ENCODE results near the gene RNFT1.
"Not testable (repeated sequence)": the region's sequence is repeated elsewhere in the genome, so short reads cannot be mapped to it uniquely, and the experiment has no call there.

RNFT1 gene, protein sequence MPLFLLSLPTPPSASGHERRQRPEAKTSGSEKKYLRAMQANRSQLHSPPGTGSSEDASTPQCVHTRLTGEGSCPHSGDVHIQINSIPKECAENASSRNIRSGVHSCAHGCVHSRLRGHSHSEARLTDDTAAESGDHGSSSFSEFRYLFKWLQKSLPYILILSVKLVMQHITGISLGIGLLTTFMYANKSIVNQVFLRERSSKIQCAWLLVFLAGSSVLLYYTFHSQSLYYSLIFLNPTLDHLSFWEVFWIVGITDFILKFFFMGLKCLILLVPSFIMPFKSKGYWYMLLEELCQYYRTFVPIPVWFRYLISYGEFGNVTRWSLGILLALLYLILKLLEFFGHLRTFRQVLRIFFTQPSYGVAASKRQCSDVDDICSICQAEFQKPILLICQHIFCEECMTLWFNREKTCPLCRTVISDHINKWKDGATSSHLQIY

DNA sequence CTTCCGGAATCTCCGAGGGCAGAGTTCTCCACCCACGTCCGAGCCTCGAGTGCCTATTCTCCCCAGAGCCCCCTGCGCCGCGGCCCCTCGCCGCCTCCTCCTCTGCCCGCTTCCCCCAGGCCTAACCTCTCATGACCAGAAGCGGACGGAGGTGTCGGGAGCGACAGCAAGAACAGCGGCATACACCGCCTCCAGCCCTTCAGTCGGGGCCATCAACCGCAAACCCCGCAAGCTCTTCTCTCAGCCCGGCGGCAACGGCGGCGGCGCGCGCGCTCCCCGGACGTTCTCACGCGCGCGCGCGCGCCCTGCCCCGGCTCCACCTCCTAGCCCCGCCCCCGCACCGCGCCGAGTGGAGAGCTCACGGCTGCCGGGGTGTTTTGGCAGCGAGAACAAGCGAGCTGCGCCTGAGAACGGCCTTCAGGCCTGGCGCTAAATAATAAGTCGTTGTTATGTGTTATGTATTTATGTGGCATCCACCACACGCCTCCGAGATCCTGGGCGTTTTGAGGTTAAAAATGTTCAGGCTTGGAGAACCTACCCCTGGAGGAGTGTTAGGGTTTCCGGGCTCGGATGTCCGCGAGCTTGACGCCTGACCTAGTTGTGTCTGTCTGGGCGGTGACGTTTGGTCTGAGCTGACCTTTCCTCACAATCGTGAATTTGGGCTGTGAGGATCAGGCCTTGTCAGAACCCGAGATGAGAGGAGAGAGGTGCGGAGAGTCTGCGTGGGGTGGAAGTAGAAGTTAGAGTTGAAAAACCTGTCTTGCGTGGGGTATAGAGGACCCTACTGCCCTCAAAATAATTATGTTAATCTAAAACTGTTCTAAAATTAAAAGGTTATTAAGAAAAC lies at the start of gene RNFT1:
Gene RNFT1 (minus strand): TSS at position 259 of the 847 bp plus-strand sequence. CDS start 77 bp downstream, at position 182.
- DNase-seq (ENCODE audit: low read depth, low spot score), result peak; percentile 82

DNA sequence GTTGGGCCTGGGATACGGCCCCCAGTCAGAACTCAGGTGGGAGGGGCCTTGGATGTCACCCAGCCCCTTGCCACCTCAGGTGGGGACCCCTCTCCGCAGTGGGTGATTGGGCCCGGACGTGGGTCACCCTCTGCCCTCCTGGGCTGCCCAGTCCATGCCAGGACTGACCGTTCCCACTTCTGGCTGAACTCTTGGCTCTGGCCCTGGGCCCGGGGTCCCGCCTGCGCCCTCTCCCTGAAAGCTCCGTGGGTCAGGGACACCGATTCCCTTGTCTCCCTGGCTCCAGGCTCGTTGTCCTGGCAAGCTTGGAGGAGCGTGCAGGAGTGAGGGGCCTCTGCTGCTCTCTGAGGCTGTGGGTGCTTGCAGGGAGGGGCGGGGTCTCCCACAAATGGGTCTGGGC lies 44.8 kb upstream of the RNFT1 start:
- DNase-seq (ENCODE audit: low read depth, low spot score), result not testable (repeated sequence)

DNA sequence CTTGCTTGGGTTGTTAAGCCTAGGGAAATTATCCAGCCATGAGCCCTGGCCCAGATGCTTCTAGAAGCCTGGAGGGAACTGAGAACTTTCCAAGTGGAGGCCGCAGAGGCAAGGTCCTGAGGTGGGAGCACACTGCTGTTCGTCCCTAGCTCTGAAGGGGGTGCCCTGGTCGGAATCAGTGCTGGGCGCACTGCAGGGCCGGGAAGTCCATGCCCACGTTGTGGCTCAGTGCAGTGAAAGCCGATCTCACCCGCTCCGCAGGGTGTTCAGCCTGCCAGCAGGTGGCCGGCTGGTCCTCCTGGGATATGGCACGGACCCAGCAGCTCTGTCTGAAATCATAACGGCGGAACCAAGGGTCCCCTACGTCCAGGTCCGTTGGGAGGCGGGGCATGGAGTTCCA lies 43.8 kb upstream of the RNFT1 start:
- not testable (repeated sequence) for DNase-seq (ENCODE audit: low read depth, low spot score)

DNA sequence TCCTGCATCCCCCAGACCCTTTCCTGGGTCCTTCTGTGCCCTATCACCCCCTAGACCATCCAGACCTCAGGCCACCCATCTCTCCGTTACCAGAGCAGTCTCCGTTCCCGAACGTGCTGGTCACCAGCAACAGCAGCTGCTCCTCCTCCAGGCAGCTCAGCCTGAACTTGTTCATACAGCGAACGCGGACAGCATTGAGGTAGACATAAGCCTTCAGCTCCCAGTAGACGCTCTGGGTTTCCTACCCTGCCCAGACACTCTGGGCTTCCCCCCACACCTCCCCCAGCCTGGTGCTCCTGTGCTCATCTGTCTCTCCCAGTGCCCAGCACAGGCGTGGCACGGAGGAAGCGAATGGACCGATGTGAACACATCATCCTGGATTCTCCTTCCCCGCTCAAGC lies 41.6 kb upstream of the RNFT1 start:
- DNase-seq (ENCODE audit: low read depth, low spot score), result no peak

DNA sequence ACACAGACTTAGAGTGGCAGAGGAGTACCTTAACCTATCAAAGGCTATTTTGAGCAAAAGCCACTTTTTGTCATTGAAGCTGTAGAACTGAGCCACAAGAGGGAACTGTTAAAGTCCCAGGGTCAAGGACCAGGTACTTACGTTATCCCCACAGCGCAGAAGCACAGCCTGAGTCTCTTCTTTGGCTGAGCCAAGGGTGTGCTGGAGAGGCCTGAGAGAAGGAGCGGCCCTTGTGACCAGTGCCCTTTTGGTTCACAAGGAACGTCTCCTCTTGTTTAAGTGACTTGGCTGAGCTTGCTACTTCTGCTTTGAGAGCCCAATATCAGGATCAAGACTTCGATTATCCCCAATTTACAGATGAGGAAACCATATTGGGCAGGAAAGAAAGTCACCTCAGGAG lies 40.0 kb upstream of the RNFT1 start:
- DNase-seq (ENCODE audit: low read depth, low spot score), result not testable (repeated sequence)

DNA sequence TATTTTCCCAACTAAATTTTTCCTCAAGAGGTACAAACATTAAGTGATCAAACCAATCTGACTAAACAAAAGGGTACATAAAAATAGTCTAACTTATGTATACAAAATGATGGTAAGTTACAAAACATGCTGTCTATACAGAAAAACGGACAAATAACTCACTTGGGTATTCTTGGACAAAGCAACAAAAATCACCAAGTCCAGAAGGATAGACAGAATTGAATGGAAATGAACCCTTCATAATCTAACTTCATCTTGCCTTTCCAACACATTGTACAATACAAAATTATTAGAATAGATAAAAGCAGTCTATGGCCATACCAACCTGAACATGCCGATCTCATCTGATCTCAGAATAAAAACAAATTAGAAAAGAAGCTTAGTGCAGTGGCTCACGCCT lies 37.9 kb upstream of the RNFT1 start:
- DNase-seq (ENCODE audit: low read depth, low spot score), result not testable (repeated sequence)

DNA sequence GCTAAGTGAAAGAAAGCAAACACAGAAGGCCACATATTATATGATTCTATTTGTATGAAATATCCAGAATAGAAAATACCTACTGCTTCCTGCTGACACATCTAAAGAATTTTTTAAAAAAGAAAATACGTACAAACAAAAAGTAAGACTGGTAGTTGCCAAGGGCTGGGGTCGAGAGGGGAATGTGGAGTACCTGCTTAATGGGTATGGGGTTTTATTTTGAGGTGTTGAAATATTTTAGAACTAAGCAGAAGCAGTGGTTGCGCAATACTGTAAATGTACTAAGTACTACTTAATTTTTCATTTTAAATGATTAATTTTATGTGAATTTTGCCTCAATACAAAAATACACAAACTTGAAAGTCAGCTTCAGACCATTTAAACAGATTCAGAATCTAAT lies 32.1 kb upstream of the RNFT1 start:
- DNase-seq (ENCODE audit: low read depth, low spot score), result not testable (repeated sequence)

DNA sequence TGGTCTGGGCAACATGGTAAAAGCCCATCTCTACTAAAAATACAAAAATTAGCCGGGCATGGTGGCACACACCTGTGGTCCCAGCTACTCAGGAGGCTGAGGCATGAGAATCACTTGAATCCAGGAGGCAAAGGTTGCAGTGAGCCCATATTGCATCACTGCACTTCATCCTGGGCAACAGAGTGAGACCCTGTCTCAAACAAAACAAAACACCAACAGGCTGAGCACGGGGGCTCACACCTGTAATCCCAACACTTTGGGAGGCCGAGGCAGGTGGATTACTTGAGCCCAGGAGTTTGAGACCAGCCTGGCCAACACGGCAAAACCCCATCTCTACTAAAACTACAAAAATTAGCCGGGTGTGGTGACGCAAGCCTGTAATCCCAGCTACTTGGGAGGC lies 10.6 kb upstream of the RNFT1 start:
- DNase-seq (ENCODE audit: low read depth, low spot score), result not testable (repeated sequence)

DNA sequence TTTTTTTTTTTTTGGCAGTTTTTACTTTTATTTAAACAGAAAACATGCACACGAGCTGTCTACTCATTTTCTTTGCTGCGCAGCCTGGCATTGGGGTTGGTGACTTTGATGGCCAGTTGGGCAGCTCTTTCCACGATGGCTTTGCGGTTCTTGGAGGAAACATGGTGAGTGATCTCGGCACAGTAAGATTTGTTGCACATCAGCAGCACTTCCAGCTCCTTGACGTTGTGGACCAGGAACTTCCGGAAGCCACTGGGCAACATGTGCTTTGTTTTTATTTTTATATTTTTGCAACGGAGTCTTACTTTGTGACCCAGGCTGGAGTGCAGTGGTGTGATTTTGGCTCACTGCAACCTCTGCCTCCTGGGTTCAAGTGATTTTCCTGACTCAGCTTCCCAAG lies 8.9 kb upstream of the RNFT1 start:
- not testable (repeated sequence) for DNase-seq (ENCODE audit: low read depth, low spot score)

DNA sequence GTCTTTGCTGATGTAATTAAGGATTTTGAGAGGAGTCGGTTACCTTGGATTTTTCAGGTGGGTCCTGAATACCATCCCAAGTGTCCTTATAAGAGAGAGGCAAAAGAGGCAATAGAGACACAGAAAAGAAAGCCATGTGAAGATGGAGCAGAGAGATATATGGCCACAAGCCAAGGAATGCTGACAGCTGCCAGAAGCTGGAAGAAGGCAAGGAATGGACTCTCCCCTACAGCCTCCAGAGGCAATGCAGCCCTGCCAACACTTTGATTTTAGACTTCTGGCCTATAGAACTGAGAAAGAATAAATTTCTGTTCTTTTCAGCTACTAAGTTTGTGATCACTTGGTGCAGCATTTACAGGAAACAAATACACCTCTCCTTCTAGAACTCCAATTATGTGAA lies 8.2 kb upstream of the RNFT1 start:
- DNase-seq (ENCODE audit: low read depth, low spot score), result no peak

DNA sequence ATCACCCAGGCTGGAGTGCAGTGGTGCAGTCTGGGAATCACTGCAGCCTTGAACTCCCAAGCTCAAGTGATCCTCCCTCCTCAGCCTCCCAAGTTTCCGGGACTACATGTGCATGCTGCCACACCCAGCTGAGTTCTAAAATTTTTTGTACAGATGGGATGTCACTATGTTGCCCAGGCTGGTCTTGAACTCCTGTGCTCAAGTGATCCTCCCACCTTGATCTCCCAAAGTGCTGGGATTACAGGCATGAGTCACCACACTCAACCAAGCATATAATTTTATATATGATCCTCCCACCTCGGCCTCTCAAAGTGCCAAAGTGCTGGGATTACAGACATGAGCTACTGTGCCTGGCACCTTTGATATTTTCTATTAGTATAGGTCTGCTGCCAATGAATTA lies 7.2 kb upstream of the RNFT1 start:
- not testable (repeated sequence) for DNase-seq (ENCODE audit: low read depth, low spot score)

DNA sequence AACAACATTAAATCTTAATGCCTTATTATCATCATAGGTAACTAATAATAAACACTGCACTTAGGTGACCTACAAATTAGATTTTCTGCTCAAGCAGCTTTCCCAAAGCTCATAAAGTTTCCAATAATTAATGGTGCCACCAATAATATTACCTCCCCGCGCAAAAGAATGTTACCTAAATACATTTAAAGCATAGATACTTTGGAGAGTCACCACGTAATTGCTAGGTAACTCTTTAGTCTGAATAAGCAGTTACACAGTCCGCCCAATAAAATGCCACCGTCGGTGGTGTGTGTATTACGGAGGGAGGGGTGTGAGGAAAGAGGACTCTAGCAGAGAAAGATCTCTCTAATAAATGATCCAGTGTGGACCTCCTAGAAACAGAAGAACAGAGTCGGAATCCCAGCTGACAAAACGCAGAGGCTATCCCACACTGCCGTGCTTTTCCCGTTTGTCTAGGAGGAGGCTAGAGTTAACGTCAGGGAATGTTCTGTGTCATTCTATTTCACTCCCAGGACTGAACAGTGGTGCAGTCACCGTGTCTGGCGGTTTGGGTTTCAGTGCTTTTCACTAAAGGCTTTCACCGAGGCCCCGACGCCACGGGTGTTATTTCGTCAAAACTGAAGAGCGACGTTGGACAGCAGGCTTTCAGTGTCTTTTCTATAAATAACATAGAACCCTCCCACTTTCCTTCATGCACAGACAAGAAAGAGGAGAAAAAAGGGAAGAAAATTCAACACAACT lies 630 bp downstream of the RNFT1 start:
- peak; percentile 23 for DNase-seq (ENCODE audit: low read depth, low spot score)

DNA sequence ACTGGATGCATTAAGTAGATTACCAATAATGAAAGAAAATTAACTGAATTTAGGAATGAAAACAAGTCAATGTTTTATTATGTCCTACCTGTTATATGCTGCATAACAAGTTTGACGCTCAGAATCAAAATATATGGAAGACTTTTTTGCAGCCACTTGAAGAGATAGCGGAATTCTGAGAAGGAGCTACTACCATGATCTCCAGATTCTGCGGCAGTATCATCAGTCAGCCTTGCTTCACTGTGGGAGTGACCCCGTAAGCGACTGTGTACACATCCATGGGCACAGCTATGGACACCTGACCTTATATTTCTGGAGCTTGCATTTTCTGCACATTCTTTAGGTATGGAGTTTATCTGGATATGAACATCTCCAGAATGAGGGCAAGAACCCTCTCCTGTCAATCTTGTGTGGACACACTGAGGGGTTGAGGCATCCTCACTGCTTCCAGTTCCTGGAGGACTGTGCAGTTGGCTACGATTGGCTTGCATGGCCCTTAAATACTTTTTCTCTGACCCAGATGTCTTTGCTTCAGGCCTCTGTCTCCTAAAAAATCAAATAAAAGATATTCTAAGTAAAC lies 1.7 kb downstream of the RNFT1 start:
- no peak for DNase-seq (ENCODE audit: low read depth, low spot score)

DNA sequence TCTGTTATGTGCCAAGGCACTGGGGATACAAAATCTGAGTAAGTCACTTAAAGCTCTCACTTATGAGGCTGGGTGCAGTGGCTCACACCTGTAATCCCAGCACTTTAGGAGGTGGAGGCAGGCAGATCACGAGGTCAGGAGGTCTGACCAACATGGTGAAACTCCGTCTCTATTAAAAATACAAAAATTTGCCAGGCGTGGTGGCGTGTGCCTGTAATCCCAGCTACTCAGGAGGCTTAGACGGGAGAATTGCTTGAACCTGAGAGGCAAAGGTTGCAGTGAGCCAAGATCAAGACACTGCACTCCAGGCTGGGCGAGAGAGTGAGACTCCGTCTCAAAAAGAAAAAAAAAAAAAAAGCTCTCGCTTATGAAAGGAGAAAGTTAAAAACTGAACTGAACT lies 5.0 kb downstream of the RNFT1 start:
- not testable (repeated sequence) for DNase-seq (ENCODE audit: low read depth, low spot score)

DNA sequence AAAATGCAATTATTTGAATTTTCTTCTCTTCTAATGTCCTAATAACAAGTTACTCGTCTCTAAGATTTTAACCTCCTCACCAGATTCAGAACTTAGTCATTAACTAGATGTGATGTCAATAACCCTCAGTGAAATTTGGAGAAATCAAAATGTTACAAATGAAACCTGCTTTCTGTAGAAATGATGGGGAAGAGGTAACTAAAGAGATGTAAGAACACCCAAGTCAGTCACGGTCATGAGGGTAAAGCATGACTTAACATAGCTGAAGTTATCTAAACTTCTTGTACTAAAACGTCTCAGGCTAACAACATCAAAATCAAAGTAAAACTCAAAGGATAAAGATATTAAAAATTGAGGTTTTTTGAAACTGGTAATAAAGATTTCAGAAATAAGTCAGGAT lies 9.7 kb downstream of the RNFT1 start:
- no peak for DNase-seq (ENCODE audit: low read depth, low spot score)

DNA sequence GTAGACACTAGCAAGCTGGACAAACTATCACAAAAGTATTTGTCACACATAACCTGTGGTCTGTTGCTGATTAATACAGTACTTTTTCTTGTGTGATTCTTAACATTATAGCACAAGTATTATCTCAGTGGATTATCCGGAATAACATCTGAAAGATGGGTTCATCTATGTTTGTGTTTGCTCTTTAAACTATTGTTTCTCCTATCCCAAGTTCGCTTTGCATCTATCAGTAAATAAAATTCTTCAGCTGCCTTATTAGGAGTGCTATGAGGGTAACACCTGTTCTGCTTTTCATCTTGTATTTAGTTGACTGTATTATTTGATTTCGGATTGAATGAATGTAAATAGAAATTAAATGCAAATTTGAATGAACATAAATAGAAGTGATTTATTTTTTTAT lies 14.5 kb downstream of the RNFT1 start:
- DNase-seq (ENCODE audit: low read depth, low spot score), result no peak

DNA sequence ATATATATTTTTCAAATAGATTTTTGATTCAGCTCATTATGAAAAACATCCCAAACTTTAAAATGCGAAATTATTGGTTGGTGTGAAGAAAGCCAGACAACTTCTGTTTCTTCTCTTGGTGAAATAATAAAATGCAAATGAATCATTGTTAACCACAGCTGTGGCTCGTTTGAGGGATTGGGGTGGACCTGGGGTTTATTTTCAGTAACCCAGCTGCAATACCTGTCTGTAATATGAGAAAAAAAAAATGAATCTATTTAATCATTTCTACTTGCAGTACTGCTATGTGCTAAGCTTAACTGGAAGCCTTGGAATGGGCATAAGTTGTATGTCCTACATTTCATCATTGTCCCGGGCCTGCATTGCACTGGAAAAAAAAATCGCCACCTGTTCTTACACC lies 17.2 kb downstream of the RNFT1 start:
- DNase-seq (ENCODE audit: low read depth, low spot score), result not testable (repeated sequence)

DNA sequence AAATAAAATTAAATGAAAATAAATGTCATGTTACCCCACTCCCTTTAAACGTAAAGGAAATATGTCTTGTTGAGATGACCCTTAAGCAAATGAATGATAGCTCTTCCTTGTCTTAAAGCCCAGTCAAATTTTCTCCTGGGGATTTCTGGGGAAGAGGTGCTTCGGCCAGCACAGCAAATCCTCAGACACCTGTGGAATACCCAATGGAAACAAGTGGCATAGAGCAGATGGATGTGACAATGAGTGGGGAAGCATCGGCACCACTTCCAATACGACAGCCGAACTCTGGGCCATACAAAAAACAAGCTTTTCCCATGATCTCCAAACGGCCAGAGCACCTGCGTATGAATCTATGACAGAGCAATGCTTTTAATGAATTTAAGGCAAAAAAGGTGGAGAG lies 18.1 kb downstream of the RNFT1 start:
- DNase-seq (ENCODE audit: low read depth, low spot score), result not testable (repeated sequence)

DNA sequence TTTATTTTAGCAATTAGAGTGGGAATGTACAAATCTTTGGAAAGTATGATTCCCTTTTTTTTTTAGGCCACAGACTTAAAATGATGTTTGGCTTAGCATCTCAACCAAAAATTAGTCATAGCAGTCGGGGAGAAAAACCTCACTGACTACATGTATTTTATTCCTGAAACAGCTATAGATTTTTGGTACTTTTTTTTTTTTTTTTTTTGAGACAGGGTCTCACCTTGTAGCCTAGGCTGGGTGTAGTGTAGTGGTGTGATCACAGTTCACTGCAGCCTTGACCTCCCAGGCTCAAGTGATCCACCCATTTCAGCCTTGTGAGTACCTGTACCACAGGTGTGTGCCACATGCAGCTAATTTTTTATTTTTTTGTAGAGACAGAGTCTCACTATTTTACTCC lies 23.4 kb downstream of the RNFT1 start:
- DNase-seq (ENCODE audit: low read depth, low spot score), result no peak

DNA sequence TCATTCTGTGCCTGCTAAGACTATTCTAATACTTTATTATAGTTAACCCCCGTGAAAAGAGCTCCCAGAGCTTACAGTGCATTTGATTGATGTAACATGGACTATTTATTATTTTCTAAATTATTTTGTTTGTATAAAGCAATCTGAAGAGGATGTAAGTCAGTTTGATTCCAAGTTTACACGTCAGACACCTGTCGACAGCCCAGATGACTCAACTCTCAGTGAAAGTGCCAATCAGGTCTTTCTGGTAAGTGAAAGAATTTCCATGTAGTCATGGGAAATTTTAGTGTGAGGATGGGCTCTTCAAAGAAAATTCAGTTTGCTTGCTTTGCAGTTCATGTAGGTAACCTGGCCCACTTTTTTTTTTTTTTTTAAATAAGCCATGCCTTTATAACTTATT lies 23.8 kb downstream of the RNFT1 start:
- not testable (repeated sequence) for DNase-seq (ENCODE audit: low read depth, low spot score)

DNA sequence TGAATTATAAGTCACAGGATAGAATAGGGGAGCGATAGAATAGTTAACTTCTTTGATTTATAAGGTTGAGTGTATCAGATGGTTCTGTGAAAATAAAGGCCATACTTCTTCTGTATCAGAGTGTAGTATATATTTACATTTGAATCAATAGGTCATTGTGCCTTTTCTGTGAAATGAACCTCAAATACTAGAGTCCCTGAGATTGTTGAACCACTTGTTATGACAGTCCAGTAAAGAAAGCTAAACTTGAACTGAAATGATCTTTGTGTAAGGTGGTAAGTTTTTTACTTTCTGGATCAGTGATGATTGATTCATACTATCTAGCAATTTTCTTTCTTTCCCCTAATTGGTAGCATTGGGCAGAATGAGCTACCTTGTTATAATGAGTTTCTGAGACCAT lies 31.2 kb downstream of the RNFT1 start:
- not testable (repeated sequence) for DNase-seq (ENCODE audit: low read depth, low spot score)

DNA sequence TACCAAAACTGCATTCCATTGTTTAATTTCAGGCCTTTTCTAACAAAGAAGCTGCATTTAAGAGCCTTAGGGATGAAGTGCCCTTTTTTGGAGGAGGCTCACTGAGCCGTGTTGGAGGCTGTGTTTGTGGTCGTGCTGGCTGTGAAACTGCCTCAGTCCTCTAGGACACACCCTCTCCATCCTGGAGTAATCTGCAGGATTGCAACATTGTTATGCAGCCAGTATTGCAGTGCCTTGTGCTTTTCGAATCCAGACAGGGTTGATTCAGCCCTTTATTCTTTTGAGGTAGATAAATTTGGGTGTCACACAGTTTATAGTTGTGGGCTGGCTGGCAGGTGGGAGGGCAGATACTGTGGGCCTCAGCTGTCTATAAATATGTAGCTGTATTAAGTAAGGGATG lies 33.8 kb downstream of the RNFT1 start:
- DNase-seq (ENCODE audit: low read depth, low spot score), result not testable (repeated sequence)
